Thoracic aorta (tissue), 2 donors: ENCODE measurements around the gene APLP1. TPM values are rescaled to one million over a fixed set of nuclear protein-coding genes. Genes with fewer than 3 reads are reported as not detected.

Experiments
- ATAC-seq: fragments of 150-250 bp; one replicate; pipeline ENCODE4 v1.8.0; 2017; ENCODE audit warnings: low read depth; ENCODE audit not compliant: insufficient number of reproducible peaks, low FRiP score
- DNase-seq: peaks from one replicate; pipeline ENCODE4 v3.0.0-alpha.2; 2020; ENCODE audit warnings: low spot score
- H3K27ac ChIP-seq, 2 donors: fragments of 200-600 bp; sonication (generic); 1 replicate in 1 of 2; 2 replicates in 1 of 2; pipeline ENCODE4 v1.5.1; 2016; ENCODE audit warnings: mild to moderate bottlenecking in 2 of 2, moderate library complexity in 2 of 2
- H3K27me3 ChIP-seq: fragments of 200-600 bp; sonication (generic); replicated peaks from 2 replicates; pipeline ENCODE4 v1.6.0; 2016; ENCODE audit warnings: mild to moderate bottlenecking; ENCODE audit not compliant: insufficient read depth
- H3K36me3 ChIP-seq: fragments of 200-600 bp; sonication (generic); one replicate; pipeline ENCODE4 v1.5.1; 2016
- H3K4me1 ChIP-seq, 2 donors: fragments of 200-600 bp; sonication (generic); 1 replicate in 1 of 2; 2 replicates in 1 of 2; pipeline versions ENCODE4 v1.5.1 to v1.6.0; 2016; ENCODE audit warnings: low read depth in 2 of 2, mild to moderate bottlenecking in 1 of 2; ENCODE audit not compliant: control insufficient read depth in 1 of 2
- H3K4me3 ChIP-seq: fragments of 200-600 bp; sonication (generic); 2 replicates; pipeline ENCODE4 v1.5.1; 2016; ENCODE audit warnings: mild to moderate bottlenecking
- H3K9me3 ChIP-seq: fragments of 200-600 bp; sonication (generic); 2 replicates; pipeline ENCODE4 v1.5.1; 2016
- total RNA-seq, 2 donors: library from RNA; depleted of rRNA; stranded (reverse); fragments of >200 nt; gene quantifications; one replicate each; pipeline versions ENCODE4 v1.1.0 to v1.2.3, GENCODE V29; 2016
- TF ChIP-seq, protein P1 (sequence below): fragments of 200-600 bp; sonication (generic); IDR thresholded peaks from one replicate; pipeline ENCODE4 v1.5.1; 2019; ENCODE audit warnings: antibody characterized with exemption

APLP1 gene
- total RNA-seq, 2 donors from 2014 or later = 28.1 to 47.2 TPM

- no peaks in the 10 kb centered on the region for H3K9me3 ChIP-seq
- no peak overlapping the region for H3K27ac ChIP-seq
- no peak overlapping the region for H3K4me3 ChIP-seq
- no peak for ATAC-seq
- TF ChIP-seq, protein P1, sequence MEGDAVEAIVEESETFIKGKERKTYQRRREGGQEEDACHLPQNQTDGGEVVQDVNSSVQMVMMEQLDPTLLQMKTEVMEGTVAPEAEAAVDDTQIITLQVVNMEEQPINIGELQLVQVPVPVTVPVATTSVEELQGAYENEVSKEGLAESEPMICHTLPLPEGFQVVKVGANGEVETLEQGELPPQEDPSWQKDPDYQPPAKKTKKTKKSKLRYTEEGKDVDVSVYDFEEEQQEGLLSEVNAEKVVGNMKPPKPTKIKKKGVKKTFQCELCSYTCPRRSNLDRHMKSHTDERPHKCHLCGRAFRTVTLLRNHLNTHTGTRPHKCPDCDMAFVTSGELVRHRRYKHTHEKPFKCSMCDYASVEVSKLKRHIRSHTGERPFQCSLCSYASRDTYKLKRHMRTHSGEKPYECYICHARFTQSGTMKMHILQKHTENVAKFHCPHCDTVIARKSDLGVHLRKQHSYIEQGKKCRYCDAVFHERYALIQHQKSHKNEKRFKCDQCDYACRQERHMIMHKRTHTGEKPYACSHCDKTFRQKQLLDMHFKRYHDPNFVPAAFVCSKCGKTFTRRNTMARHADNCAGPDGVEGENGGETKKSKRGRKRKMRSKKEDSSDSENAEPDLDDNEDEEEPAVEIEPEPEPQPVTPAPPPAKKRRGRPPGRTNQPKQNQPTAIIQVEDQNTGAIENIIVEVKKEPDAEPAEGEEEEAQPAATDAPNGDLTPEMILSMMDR = no peak
- DNase-seq = no peak
- H3K27me3 ChIP-seq = peaks cover 9% of the 10 kb centered on the region
- no peaks in the 10 kb centered on the region for H3K36me3 ChIP-seq
- peaks cover 3 to 8% of the 10 kb centered on the region in 2 donors for H3K4me1 ChIP-seq
These were observed 20.5 kb upstream of the APLP1 start for GRCh38 chr19:35847911-35848310.

DNA sequence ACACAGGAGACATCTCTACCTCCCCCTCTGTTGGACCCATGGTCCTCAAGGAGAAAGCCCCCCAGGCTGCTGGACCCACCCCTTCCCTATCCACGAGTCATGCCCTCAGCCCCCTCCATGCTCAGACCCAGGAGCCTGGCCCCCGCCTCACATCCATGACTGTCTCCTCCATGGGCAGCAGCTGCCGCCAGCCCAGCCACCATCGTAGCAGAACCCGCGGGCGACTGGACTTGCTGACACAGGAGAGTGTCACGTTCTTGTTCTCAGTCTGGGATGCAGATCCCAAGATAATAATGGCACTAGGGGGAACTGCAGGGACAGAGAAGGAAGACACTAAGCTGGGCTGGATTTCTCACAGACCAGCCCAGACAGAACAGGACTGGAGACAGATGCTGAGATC is 19.9 kb upstream of the APLP1 start:
- H3K4me1 ChIP-seq = peaks cover 3 to 8% of the 10 kb centered on the region in 2 donors
- H3K36me3 ChIP-seq = no peaks in the 10 kb centered on the region
- no peaks in the 10 kb centered on the region for H3K9me3 ChIP-seq
- H3K27me3 ChIP-seq = peaks cover 9% of the 10 kb centered on the region
- ATAC-seq = no peak
- no peak overlapping the region for H3K4me3 ChIP-seq
- no peak for DNase-seq
- TF ChIP-seq, protein P1 = no peak
- no peak overlapping the region for H3K27ac ChIP-seq

GRCh38 chr19:35848919-35849505 is 19.4 kb upstream of the APLP1 start:
- TF ChIP-seq, protein P1 = no peak
- H3K27me3 ChIP-seq = peaks cover 9% of the 10 kb centered on the region
- H3K27ac ChIP-seq = no peak overlapping the region
- peaks cover 3 to 8% of the 10 kb centered on the region in 2 donors for H3K4me1 ChIP-seq
- no peak for DNase-seq
- no peaks in the 10 kb centered on the region for H3K9me3 ChIP-seq
- H3K4me3 ChIP-seq = no peak overlapping the region
- H3K36me3 ChIP-seq = no peaks in the 10 kb centered on the region
- ATAC-seq = no peak

DNA sequence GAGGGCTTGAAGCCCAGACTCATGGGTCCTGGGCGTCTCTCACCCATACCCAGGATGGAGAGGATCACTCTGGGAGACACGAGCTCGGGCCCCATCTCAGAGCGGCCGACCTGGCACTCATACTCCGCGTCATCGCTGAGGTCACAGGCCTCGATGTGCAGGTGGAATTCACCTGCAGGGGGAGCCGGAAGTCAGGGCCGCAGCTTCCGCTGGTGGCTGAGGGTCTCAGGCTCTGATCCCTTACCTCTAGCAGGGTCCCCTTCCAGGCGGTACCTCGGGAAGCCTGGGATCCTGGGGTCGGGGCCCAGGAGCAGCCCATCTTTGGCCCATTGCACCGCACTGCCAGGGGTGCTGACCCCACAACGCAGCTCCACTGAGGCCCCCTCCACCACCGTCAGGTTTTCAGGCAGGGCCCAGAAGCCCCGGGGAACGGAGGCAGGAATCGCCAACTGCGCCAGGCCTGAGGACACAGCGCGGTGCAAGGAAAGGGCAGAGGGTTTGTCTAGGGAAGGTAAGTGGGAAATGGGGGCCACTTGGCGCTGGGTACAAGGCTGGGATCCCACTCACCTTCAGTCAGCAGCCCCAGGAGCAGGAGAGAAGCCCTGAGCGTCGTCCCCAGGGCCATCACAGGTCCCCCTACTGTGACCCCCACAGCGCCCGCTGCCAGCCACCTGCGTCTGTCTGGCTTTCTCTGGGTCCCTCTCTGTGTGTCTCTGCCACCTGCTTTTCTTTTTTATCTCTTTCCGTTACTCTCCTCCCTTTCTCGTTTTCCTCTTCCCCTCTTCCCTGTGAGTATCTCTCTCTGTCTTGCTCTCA is 17.0 kb upstream of the APLP1 start:
- Histone ChIP-seq H3K9me3 (no peaks in the 10 kb centered on the region), H3K27ac (no peak overlapping the region), H3K36me3 (no peaks in the 10 kb centered on the region), H3K4me3 (no peak overlapping the region), H3K27me3 (peaks cover under 1% of the 10 kb centered on the region), H3K4me1 (peaks cover 0 to 6% of the 10 kb centered on the region in 2 donors)
- TF ChIP-seq, protein P1 = no peak
- DNase-seq = no peak
- ATAC-seq = no peak

DNA sequence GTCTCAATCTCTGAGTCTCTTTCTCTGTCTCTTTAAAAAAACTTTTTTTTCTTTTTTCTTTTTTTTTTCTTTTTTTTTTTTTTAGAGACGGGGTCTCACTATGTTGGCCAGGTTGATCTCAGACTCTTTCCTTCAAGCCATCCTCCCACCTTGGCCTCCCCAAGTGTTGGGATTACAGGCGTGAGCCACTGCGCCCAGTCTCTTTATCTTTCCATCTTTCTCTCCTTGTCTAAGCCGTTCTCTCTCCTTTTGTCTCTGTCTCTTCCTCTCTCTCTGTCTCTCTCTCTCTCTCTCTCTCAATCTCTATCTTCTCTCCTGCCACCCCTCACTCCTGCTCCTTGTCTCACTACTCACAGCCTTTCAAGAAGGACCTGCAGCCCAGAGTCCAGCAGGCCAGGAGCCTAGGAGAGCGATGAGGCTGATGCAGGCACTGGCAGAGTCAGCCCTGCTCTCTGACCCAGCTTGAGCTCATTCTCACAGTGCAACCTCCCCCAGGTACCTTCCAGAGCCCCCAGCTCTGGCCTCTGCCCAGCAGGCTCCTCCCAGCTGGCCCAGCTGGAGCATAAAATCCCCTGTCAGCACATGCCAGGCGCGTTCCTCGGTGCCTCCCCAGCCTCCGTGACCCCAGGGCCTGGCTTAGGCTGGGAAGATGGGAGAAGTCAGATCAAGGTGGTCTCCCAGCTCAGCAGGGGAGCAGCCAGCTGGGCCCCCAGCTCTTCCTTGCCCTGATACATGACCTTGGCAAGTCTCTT is 16.2 kb upstream of the APLP1 start, which contains the start of gene NPHS1:
Gene NPHS1, minus strand, starts transcription at position 476 of the 752 bp plus-strand sequence. CDS start 667 bp downstream, outside the sequence.
- Histone ChIP-seq H3K4me3 (no peak within 1 kb of the TSS), H3K36me3 (no peaks in the 10 kb centered on the region), H3K4me1 (peaks cover 0 to 13% of the 10 kb centered on the region in 2 donors), H3K27ac (no peak within 1 kb of the TSS), H3K27me3 (peaks cover 8% of the 10 kb centered on the region), H3K9me3 (no peaks in the 10 kb centered on the region)
- DNase-seq (no peak), ATAC-seq (no peak)
- TF ChIP-seq, protein P1 = no peak
